HG02798 (cell line): ENCODE data around the gene GNG7.
"Not testable (repeated sequence)": the region's sequence is repeated elsewhere in the genome, so short reads cannot be mapped to it uniquely, and the experiment has no call there.

Experiments
- ATAC-seq: cut with Tn5 transposase; IDR thresholded peaks from one replicate; pipeline ENCODE4 v1.9.1; 2021; ENCODE audit warnings: mild to moderate bottlenecking; ENCODE audit not compliant: unreplicated experiment, poor library complexity

GNG7 gene

DNA sequence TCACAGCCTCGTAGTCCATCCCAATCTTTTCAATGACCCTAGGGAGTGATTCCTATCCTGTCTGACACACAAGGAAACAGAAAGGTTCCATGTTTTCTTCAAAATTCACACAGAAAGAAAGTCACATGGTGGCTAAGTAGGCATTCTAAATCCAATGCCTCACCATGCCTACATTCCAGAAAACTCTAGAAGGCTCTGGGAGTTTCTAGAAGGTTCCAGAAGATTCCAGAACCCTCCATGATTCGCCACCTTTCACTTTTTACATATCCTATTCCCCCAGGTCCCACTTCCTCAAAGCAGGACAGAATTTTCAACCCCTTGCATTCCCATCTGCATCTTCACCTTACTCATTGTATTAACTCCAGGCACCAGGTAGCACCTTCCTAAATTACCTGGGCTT is 23.1 kb downstream of the GNG7 start:
- no peak for ATAC-seq

DNA sequence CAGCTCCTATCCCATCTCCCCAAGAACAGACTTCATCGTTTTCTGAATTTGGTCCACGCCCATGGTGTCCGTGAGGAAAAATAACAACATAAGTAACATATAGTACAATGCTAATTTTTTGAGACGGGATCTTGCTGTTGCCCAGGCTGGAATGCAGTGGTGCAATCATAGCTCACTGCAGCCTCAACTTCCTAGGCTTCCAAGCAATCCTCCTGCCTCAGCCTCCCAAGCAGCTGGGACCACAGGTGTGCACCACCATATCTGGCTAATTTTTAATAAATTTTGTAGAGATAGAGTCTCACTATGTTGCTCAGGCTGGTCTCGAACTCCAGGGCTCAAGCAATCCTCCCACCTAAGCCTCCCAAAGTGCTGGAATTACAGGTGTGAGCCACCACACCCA is 23.5 kb downstream of the GNG7 start:
- not testable (repeated sequence) for ATAC-seq

DNA sequence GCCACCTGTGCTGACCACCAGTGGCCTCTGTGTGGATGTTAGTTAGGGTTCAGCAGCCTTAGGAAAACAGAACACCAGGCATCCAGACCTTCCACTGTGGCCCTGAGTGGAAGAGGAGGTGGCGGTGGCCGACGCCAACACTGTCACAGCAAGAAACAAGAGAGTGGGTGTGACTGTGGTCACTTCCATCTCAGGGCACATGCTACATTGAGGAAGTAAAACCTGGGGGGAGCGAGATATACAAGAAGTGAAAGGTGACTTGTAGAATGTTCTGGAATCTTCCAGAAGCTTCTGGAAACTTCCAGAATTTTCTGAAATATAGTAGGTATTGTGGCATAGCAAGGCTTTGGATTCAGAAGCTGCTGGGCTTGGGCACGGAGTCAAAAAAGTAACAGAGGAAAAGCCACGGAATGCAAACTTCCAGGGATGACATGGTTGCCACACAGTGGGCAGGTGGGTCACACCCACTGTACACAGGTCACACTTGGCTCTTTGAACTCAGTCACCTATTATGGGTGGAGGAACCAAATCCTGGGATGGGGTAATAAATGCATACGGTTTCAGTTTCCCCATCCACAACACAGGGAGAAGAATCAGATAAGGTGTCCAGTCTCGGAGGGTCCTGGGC is 24.3 kb downstream of the GNG7 start:
- ATAC-seq: peak; percentile 61

DNA sequence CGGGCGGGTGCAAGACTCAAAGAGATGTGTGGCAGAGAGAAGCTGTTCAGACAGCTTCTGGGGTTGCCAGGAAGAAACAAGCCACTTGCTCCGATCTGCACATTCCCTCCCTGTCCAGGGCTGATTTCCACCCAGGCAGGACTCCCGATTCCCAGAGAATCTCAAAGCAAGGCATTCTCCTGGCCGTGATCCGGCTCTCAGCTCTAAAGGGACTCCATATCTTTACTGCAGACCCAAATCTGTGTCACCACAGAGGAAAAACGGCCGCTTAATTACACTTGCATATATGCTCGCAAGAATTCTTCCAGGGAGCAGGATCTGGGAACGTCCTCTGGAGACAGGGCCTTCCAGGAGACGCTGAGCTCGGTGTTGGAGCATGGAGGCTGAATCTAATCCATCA is 25.7 kb downstream of the GNG7 start:
- ATAC-seq: no peak

DNA sequence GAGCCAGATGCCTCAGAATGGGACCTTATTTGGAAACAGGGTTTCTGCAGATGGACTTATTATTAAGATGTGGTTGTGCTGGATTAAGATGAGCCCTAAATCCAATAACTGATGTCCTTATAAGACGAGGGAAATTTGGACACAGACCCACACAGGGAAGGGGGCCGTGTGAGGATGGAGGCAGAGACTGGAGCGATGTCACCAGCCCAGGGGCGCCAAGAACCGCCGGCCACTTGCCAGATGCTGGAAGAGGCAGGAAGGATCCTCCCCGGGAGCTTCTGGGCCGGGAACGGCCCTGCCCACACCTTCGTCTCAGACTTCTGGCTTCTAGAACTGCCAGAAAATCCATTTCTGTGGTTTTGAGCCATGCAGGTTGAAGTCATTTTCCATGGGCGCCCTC is 26.6 kb downstream of the GNG7 start:
- no peak for ATAC-seq

DNA sequence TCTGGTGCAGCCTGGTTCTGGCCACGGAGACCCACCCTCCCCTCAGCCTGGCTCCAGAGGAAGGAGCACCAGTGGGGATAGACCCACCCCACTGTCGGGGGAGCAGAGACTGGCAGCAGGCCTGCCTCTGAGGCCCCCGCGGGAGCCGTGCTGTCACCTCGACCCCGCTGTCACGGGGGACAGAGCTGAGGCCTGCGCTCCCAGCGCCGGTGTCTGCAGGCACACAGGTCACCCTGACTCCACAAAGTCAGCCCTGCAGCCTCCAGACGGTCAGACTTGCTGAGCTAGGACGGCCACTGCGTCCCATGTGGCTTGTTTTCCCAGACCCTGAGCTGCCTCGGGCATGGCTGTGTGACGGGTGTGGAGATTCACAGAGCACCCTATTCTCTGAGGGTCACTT is 32.3 kb downstream of the GNG7 start:
- ATAC-seq: no peak

DNA sequence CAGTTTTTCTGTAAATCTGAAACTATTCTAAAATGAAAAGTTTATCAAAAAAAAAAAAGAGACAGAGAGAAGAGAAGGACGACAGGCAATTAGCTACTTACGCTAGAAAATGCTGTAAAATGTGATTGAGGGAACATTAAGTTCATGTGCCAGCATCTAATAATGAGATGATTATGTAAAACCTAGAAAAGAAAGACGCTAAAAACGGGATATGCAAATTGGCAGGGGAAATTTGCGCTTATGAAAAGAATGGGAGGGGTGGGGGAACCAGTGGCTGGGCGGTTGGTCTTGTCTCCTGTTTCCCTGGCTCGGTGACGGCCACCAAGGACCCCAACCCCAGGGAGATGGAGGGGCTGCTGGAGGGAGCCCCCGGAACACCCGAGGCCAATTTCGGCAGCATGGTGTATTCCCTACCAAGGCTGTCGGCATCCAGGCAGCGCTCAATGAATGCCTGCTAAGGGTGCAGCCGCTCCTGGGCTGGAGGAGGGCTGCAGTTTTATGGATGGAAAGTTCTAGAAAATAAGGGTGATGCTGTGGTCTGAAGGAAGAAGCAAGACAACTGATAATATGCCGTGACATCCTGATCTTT is 34.2 kb downstream of the GNG7 start:
- no peak for ATAC-seq

DNA sequence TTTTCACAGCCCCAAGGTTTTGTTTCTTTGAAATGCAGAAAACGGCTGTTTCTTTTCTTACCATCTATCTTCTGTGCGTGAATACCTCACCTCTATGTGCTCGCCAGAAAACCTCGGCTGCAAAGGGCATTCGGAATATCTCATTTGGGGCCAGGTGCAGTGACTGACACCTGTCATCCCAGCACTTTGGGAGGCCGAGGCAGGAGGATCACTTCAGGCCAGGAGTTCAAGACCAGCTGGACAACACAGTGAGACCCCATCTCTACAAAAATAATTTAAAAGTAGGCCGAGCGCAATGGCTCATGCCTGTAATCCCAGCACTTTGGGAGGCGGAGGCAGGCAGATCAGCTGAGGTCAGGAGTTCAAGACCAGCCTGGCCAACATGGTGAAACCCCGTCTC is 35.1 kb downstream of the GNG7 start:
- ATAC-seq: not testable (repeated sequence)

DNA sequence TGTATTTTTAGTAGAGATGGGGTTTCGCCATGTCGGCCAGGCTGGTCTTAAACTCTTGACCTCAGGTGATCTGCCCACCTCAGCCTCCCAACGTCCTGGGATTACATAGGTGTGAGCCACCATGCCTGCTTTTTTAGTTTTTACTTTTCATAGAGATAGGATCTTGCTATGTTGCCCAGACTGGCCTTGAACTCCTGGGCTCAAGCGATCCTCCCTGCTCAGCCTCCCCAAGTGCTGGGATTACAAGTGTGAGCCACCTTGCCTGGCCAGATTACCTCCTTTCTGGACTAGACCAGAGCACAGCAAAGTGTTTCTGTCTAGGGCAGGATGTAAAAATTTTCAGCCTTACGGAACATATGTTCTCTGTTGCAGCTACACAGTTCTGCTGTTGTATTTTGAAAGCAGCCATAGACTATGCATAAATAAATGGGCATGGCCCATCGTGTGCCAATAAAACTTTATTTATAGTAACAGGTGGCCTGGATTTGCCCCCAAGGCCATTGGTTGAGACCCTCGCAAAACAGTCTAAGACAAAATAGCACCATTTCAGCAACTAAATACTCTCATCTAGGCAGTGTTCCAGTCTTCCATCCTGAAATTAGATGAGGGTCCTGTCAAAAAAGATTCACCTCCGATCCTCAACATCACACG is 36.0 kb downstream of the GNG7 start:
- no peak for ATAC-seq

DNA sequence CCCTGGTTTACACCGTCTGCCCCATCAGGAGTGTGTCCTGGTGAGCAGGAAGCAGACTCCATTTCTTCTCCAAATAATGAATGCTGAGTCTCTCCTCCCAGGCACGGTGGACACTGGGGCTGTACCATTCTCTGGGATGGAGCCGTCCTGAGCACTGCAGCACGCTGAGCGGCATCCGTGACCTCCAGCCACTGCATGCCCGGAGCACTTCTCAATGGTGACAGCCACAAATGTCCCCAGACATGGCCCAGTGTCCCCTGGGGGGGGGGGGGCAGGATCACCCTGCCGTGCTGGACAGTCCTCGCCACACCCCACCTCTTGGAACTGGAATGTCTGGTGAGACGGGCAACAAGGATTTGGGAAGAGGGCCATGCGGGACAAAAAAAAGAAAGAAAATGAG is 37.4 kb downstream of the GNG7 start:
- no peak for ATAC-seq

DNA sequence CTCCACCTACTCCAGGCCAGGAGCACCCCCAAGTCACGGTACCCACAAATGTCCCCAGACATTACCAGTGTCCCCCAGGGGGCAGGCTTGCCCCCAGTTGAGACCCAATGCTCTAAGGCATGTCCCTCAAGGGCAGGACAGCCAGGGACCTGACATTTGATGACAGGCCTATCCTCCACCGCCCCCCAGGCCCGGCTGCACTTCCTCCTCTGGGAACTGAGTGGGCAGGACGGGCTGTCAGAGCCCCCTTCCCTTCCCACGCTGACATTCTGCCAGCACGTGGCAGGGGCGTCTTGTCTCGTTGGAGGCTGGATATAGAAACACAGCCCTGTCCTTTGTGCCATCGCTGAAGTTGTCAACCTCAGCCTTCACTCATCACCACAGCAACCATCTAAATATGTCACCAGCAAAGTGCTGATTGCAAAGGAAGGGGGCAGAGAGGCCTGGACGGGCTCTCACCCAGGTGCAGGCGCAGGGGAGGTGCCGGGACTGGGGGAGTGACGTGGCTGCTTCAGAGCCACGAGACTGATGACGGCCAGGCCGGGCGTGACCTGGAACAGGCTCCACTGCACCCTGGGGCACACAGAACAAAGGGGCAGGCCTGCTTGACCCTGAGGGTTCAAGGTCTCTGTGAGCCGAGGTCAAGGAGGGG is 38.4 kb downstream of the GNG7 start:
- ATAC-seq: peak; percentile 78

DNA sequence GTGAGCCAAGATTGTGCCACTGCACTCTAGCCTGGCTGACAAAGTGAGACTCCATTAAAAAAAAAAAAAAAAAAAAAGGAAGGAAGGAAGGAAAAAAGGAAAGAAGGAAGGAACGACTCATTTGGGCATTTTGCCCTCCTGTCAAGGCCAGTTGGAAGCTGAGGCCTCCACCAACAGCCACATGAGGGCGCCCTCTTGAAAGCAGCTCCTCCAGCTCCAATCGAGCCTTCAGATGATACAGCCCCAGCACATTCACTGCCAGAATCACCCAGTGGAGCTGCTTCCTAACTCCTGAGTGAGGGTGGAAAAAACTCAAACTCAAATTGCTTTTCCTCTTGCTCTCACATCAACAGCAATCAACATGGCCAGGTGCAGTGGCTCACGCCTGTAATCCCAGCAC is 40.9 kb downstream of the GNG7 start:
- ATAC-seq: no peak

DNA sequence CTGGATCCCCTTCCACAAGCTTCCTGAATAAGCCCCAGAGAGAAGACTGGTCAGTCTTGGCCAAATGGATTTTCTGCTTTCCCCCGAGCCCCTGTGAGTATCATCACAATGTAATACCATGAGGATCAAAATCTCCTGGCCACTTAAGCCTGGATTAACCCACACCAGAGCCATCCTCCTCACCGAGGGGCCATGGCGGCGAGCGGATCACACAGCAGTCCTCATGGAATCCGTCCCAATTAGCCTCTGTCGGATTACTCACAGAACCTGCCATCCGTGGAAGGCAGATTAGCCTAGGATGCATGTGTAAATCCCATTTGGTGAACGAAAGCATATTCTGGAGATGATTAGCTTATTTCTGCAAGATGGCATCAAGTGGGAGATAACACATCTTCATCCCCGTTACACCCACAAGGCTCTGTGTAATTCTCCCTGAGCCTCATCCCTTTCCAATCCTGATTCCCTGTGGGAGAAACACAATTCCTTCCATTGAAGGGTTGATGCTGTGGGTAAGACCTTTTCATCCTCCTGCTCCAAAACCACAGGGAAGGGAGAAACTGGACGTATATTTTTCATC is 42.5 kb downstream of the GNG7 start:
- no peak for ATAC-seq

DNA sequence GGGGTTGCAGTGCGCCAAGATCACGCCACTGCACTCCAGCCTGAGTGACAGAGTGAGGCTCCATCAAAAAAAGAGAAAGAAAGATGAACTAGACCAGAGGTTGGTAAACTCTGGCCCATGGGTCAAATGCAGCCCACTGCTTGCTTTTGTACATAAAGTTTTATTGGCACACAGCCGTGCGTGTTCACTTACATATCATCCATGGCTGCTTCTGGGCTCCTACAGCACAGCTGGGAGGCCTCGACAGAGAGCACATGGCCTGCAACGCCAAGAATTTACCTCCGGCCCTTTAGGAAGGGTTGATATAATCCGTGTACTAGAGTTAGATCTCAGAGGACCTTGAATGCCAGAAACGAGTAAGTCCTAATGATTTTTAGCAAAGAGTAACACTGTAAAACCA is 46.0 kb downstream of the GNG7 start:
- no peak for ATAC-seq

DNA sequence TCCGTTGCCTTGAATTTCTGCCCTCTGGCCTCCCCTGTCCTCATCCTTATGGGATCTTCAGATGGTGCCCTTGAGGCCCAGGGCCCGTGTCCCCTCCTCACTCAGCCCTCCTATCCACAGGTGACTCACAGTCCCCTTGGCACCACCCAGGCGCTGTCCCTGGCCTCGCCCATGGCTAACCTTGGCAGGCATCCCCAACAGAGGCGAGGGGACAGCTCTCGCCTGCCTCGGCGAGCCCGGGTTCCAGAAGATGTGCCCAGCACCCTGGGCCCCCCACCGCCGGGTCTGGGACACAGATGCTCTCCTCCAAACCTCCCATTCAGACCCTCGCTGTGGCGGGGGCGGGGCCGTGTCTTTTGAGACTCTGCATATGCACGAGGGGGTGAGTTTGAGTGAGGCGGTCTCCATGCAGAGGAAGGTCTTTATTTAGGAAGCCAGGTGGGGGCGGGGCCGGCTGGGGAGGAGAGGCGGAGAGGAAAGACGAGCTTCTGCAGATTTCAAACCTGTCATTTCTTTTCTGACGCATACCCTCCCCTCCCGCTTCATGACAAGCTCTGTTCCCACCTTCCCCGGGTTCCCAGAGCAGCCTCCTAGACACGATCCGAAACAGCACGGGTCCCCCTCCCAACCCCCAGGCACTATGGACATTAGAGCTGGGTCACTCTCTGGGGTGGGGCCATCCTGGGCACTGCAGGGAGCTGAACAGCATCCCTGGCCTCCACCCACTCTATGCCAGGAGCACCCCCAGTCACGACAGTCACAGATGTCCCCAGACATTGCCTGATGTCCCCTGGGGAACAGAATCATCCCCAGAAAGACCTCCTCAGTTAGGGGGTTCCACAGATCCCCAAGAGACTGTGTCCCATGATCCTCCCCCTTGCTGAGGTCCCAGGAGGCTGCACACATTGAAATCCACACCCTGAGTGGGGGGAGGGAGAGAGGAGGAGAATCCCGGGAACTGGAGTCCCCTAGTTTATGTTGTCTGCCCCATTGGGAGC is 48.5 kb downstream of the GNG7 start:
- ATAC-seq: no peak

DNA sequence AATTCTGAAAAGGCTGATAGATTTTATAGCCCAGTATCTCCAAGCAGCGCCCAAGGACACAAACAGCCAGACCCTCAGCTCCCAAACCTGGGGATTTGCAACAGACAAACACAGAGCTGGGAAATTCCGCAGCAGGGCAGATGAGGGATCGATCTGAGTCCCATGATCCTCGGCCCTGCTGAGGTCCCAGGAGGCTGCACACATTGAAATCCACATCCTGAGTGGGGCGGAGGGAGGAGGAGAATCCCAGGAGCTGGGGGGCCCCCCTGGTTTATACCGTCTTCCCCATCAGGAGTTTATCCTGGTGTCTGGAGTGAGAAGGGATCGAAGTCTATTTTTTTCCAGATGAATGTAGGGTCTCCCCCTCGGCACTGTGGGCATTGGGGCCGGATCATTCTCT is 49.3 kb downstream of the GNG7 start:
- no peak for ATAC-seq

DNA sequence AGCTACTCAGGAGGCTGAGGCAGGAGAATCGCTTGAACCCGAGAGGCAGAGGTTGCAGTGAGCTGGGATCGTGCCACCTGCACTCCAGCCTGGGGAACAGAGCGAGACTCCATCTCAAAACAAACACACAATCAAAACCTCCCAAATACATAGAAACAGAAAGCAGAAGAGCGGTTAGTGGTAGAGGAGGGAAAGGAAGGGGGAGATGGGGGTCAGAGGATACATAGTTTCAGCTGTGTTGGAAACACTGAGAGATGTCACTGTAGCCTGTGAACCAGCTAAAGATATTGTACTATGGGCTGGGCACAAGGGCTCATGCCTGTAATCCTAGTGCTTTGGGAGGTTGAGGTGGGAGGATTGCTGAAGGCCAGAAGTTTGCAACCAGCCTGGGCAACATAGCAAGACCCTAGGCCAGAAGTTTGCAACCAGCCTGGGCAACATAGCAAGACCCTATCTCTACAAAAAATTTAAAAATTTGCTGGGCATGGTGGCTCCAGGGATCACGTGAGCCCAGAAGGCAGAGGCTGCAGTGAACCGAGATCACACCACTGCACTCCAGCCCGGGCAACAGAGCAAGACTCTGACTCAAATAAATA is 49.9 kb downstream of the GNG7 start:
- no peak for ATAC-seq

DNA sequence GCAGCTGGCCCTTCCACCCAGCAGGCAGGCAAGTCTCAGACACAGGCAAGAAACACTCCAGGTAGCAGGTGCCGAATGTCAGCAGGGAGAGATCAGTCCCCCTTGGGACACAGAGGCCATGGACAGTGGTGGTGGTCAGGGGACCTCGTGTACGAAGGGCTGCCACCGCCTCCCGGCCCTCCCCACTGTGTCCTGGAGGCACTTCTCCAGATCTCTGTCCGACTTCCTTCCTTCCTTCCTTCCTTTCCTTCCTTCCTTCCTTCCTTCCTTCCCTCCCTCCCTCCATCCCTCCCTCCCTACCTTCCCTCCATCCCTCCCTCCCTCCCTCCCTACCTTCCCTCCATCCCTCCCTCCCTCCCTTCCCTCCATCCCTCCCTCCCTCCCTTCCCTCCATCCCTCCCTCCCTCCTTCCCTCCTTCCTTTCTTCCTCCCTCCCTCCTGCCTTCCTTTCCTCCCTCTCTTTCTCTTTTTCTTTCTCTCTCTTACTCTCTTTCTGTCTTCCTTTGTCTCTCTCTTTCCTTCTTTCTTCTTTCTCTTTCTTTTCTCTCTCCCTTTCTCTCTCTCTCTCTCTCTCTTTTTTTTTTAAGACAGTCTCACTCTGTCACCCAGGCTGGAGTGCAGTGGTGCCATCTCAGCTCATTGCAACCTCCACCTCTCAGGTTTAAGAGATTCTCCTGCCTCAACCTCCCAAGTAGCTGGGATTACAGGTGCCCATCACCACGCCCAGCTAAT is 51.3 kb downstream of the GNG7 start:
- ATAC-seq: not testable (repeated sequence)

DNA sequence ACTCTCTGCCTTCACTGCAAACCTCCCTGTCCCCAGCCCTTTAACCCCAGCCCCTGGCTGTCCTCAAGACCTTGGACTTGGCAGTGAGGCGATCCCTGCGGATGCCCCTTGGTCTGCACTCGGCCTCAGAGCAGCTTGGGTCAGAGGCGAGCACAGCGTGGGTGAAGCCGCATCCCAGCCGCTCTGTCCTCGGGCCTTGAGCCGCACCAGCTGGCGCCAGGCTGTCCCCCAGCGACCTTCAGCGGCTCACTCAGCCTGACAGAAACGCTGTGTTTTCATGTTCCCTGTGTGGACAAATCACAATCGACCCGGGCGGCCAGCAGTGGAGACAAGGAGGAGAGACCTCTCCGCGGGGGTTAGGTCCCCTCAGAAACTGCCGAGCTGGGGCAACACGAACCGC is 52.0 kb downstream of the GNG7 start:
- no peak for ATAC-seq
